Measurements from ENCODE around the gene GSTA4. TPM values are rescaled to one million over a fixed set of nuclear protein-coding genes. Genes with fewer than 3 reads are reported as not detected.
A peak's percentile ranks its signal among the peaks of the same experiment; 100 is the strongest.

The GSTA4 gene
- total RNA-seq, 4 donors from 2014 or later = 7.9 to 22.1 (median 19.1) TPM

DNA sequence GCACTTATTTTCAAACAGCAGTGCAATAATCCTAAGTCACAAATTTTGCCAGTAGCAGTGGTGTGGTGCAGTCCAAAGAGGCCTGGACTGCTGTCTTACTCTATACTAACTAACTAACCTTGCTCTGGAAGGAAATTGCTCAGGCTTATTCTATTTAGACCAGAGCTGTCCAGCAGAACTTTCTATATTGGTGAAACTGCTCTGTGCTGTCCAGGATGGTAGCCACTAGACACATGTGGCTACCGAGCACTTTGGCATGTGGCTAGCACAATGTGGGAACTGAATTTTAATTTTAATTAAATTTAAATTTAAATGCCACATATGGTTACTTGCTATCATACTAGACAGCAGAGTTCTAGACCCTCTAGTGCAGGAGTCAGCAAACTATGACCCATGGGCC, 43.1 kb upstream of the GSTA4 start:
- ATAC-seq (ENCODE audit: low FRiP score) = no peak
- DNase-seq (ENCODE audit: low spot score) = no peak
- TF ChIP-seq, protein P1, sequence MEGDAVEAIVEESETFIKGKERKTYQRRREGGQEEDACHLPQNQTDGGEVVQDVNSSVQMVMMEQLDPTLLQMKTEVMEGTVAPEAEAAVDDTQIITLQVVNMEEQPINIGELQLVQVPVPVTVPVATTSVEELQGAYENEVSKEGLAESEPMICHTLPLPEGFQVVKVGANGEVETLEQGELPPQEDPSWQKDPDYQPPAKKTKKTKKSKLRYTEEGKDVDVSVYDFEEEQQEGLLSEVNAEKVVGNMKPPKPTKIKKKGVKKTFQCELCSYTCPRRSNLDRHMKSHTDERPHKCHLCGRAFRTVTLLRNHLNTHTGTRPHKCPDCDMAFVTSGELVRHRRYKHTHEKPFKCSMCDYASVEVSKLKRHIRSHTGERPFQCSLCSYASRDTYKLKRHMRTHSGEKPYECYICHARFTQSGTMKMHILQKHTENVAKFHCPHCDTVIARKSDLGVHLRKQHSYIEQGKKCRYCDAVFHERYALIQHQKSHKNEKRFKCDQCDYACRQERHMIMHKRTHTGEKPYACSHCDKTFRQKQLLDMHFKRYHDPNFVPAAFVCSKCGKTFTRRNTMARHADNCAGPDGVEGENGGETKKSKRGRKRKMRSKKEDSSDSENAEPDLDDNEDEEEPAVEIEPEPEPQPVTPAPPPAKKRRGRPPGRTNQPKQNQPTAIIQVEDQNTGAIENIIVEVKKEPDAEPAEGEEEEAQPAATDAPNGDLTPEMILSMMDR (IDR thresholded peaks at IDR 0.05) = no peak

DNA sequence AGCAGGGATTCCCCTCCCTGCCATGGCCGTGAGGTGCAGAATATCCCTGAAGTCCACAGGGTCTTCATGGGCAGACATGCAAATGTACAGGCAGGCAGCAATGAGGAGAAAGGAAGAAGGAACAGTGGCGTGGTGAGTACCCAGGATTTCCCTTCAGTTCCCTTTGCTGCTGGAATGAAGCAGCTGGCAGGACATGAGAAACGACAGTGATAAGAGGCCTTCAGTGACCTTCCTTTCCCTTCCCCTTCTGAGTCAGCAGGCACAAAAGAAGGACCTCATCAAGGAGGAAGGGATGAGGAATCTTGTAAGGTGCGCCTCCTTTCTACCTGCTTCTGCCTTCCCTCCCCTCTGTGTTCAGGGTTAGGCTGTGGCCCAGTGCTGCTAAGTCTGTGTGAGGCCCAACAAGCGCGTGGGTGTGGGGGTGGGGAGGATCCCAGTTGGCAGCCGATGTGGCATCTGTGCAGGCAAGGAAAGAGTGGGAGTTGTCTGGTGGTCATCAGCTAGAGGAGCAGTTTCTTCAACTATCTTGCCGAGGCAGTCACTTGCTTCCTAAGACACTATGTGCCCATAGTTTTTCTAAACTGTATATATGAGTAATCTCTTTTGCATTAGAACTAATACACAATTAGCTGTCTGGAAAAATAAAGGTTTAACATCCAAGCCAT, 40.6 kb upstream of the GSTA4 start:
- DNase-seq (ENCODE audit: low spot score) (no peak), ATAC-seq (ENCODE audit: low FRiP score) (no peak)
- TF ChIP-seq, protein P1 (IDR thresholded peaks at IDR 0.05) = no peak

DNA sequence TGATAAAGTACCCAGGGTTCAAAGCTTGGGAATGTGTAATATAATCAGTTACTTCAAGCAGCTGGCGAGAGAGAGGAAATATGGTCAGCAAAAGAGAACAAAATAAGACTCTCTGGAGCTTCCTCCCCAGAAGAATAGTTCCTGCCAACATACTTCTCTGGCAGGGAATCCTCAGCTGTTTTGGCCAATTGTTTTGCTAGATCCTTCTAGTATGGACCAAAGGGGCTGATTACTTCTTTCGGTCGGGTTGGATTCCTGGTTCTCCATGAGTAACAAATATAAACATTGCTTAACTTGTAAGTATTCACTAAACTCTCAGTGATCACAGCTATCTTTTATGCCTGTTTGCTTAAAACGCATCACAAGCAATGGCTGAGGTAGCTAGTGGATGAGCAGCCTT, 38.7 kb upstream of the GSTA4 start:
- no peak for DNase-seq (ENCODE audit: low spot score)
- ATAC-seq (ENCODE audit: low FRiP score) = peak; percentile 62
- TF ChIP-seq, protein P1 (IDR thresholded peaks at IDR 0.05) = no peak

DNA sequence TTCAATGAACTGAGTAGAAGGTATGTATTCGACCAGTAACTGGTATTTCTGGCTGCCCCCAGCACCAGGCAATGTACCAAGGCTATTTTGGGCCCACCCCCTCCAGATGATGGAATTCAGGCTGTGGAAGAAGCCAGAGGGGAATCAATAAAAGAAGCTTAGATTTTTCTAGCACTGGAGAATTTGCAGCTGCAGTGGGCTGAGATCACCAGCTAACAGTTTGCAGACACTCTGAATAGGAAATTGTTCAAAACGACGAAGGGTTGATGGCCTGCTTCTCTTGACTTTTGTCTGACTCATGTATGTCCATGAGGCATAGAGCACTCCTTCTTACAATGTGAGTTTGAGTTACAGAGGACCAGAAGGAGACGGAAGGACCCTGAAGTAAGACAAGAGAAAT, 37.8 kb upstream of the GSTA4 start:
- TF ChIP-seq, protein P1 (IDR thresholded peaks at IDR 0.05) = no peak
- ATAC-seq (ENCODE audit: low FRiP score) (no peak), DNase-seq (ENCODE audit: low spot score) (no peak)

DNA sequence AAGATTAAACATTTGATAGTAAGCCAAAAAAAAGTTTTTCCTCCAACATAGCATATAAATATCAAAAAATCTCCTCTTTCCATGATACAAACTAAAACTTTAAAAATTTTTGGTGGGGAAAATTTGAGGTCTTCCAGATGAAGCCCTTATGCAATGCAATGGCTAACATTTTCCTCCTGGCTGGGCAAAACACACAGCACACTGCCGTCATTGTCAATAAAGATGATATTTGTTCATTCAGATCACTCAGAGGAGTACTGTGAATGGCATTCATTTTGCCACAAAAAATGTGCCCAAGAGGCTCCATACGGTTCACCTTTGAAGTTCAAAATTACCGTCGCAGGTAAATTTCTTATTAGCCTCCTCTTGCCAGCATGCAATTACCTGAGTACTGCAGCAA, 36.2 kb upstream of the GSTA4 start:
- DNase-seq (ENCODE audit: low spot score) (no peak), ATAC-seq (ENCODE audit: low FRiP score) (no peak)

DNA sequence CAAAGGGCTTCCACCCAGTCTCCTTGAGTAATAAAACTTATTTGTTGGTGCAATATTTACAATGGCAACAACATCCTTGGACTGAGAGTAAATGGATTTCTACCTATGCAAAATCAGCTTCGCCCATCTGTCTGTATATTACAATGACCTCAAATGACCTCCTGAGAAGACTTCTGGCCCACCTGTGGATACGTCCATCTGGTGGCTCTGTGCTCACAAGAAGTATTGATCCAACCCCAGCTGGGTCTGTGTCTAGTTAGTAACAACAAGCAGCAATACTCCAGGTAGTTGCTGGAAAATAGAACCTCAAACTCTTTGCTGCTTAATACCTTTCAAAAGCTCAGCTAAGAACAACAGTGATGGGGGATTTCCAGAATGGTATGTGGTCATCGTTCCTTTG, 34.7 kb upstream of the GSTA4 start:
- TF ChIP-seq, protein P1 (IDR thresholded peaks at IDR 0.05) = no peak
- ATAC-seq (ENCODE audit: low FRiP score) = no peak
- no peak for DNase-seq (ENCODE audit: low spot score)

More for the DNA sequence above, 36.2 kb upstream of the GSTA4 start:
- TF ChIP-seq, protein P1 (IDR thresholded peaks at IDR 0.05) = no peak

DNA sequence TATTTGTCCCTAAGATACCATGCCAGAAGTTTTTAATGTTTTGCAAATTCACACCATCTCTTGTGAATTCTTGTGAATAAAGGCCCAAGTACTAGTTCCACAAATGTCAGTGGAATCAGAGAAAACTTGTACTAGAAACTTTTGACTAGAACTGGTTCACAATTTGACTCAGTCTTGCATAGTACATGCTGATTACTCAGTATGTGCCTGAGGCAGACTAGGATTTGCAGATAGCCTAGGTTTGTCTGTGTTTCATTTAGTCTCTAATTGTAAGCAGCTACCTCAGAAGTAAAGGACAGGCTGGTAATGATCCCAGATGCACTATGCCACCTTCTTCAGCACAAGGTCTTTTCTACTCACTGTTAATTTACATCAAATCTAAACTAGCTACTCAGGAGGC, 34.2 kb upstream of the GSTA4 start:
- TF ChIP-seq, protein P1 (IDR thresholded peaks at IDR 0.05) = no peak
- ATAC-seq (ENCODE audit: low FRiP score) = no peak

More for the DNA sequence above, 34.2 kb upstream of the GSTA4 start:
- no peak for DNase-seq (ENCODE audit: low spot score)

All from omental fat pad (tissue), 4 donors.